ENCODE data around the gene PJVK. TPM values are rescaled to one million over a fixed set of nuclear protein-coding genes. Genes with fewer than 3 reads are reported as not detected.

Gene PJVK
- total and polyA plus RNA-seq, 9 of the 15 experiments (the other 6 are each of a cell fraction or from before 2014, with no cell fraction given): 0.11 to 1.5 (median 0.73) TPM

GRCh38 chr2:178404368-178404767 lies 46.8 kb upstream of the PJVK start (continued):
- TF ChIP-seq TEAD2 (tag; IDR thresholded peaks at IDR 0.05) (no peak), ARID1B (IDR thresholded peaks at IDR 0.05) (0 out of 2 replicates have a peak, but pooled peaks have one; percentile 45), ELF1 (tag; IDR thresholded peaks at IDR 0.05) (no peak), MYC (IDR thresholded peaks at IDR 0.05; ENCODE audit: low read depth, low read length) (no peak), MYC (CRISPR knock-in tag; IDR thresholded peaks at IDR 0.05; ENCODE audit: borderline replicate concordance, low read depth) (no peak), ZBTB49 (CRISPR knock-in tag; IDR thresholded peaks at IDR 0.05; ENCODE audit: borderline replicate concordance) (no peak), ZNF175 (CRISPR knock-in tag; IDR thresholded peaks at IDR 0.05; ENCODE audit: low read depth) (no peak), ZFP36 (IDR thresholded peaks at IDR 0.05; ENCODE audit: low read depth, low read length, partially characterized antibody) (no peak), ZNF41 (CRISPR knock-in tag; conservative IDR thresholded peaks at IDR 0.05) (no peak), RBM34 (IDR thresholded peaks at IDR 0.05; ENCODE audit: borderline replicate concordance, insufficient read depth, low read length) (no peak), GTF3C2 (IDR thresholded peaks at IDR 0.05; ENCODE audit: borderline replicate concordance, extremely low read depth, insufficient read length) (no peak), JUN (IDR thresholded peaks at IDR 0.05; ENCODE audit: borderline replicate concordance, low read depth, low read length) (no peak), JUN (CRISPR knock-in tag; IDR thresholded peaks at IDR 0.05; ENCODE audit: borderline replicate concordance) (no peak), MEIS2 (IDR thresholded peaks at IDR 0.05; ENCODE audit: partially characterized antibody) (peak; percentile 45), ETS1 (conservative IDR thresholded peaks at IDR 0.05; ENCODE audit: control insufficient read depth, low read depth, low read length) (peak; percentile 56; the same call in 1 of the 2 replicates), MTA1 (IDR thresholded peaks at IDR 0.05; ENCODE audit: borderline replicate concordance) (no peak), FIP1L1 (IDR thresholded peaks at IDR 0.05; ENCODE audit: low read depth, low read length, poor library complexity, severe bottlenecking) (no peak), CC2D1A (IDR thresholded peaks at IDR 0.05) (no peak), SRSF3 (IDR thresholded peaks at IDR 0.05; ENCODE audit: insufficient read depth, low read length) (no peak)
- TF ChIP-seq, protein P1, sequence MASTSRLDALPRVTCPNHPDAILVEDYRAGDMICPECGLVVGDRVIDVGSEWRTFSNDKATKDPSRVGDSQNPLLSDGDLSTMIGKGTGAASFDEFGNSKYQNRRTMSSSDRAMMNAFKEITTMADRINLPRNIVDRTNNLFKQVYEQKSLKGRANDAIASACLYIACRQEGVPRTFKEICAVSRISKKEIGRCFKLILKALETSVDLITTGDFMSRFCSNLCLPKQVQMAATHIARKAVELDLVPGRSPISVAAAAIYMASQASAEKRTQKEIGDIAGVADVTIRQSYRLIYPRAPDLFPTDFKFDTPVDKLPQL (IDR thresholded peaks at IDR 0.05; ENCODE audit: extremely low read depth, insufficient read length): no peak
- TF ChIP-seq, protein P2, sequence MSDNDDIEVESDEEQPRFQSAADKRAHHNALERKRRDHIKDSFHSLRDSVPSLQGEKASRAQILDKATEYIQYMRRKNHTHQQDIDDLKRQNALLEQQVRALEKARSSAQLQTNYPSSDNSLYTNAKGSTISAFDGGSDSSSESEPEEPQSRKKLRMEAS (CRISPR knock-in tag; IDR thresholded peaks at IDR 0.05): peak; percentile 50; the same call in 1 of the 2 replicates

Measured in K562 (cell line).